IMR-90 (cell line): ENCODE results near the gene CHN1. TPM values are rescaled to one million over a fixed set of nuclear protein-coding genes. Genes with fewer than 3 reads are reported as not detected.
A peak's percentile ranks its signal among the peaks of the same experiment; 100 is the strongest.

Experiments used
- ATAC-seq: fragments of 200-7000 bp; cut with Tn5 transposase; 2 replicates; pipeline ENCODE4 v1.9.1; 2020; ENCODE audit warnings: low read depth, mild to moderate bottlenecking, moderate library complexity
- BruUV-seq: library from RNA; stranded (reverse); fragments of 400-500 nt; replicated peaks from 2 replicates; lab custom pipeline; 2021; lab: Mats Ljungman, UMichigan
- CTCF ChIA-PET: fragments of 300-600 bp; formaldehyde crosslinking; extraction: SDS; loops from one replicate; lab custom pipeline; 2021; ENCODE audit warnings: antibody characterized with exemption; lab: Yijun Ruan, JAX
- POLR2A ChIA-PET: fragments of 300-600 bp; sonication (Branson Sonifier 250); formaldehyde crosslinking; loops from one replicate; lab custom pipeline; 2022; ENCODE audit warnings: antibody characterized with exemption; ENCODE audit not compliant: unreplicated experiment; lab: Charles Lee
- DNase-seq: peaks from one replicate; pipeline ENCODE4 v3.0.0; 2013
- H2AFZ ChIP-seq: replicated peaks from 2 replicates; pipeline ENCODE3; 2013; ENCODE audit warnings: low read length, mild to moderate bottlenecking; ENCODE audit not compliant: poor library complexity
- H2AK5ac ChIP-seq: 2 replicates; pipeline ENCODE4 v1.6.1; 2013; ENCODE audit warnings: low read depth, low read length, inconsistent platforms
- H2AK9ac ChIP-seq: replicated peaks from 2 replicates; pipeline ENCODE3; 2013; ENCODE audit warnings: mild to moderate bottlenecking, low read depth, low read length, moderate library complexity; ENCODE audit not compliant: poor library complexity
- H2BK120ac ChIP-seq: 2 replicates; pipeline ENCODE4 v1.6.1; 2013; ENCODE audit warnings: low read depth, low read length, inconsistent platforms
- H2BK15ac ChIP-seq: 3 replicates; pipeline ENCODE4 v1.6.1; 2013; ENCODE audit warnings: low read depth, low read length, inconsistent platforms
- H2BK20ac ChIP-seq: 2 replicates; pipeline ENCODE4 v1.6.1; 2013; ENCODE audit warnings: low read depth, mild to moderate bottlenecking, inconsistent platforms, low read length, moderate library complexity
- H2BK5ac ChIP-seq: 2 replicates; pipeline ENCODE4 v1.6.1; 2013; ENCODE audit warnings: mild to moderate bottlenecking, low read depth, low read length, inconsistent platforms; ENCODE audit not compliant: poor library complexity, severe bottlenecking
- H3K14ac ChIP-seq: replicated peaks from 2 replicates; pipeline ENCODE4 v1.6.1; 2013; ENCODE audit warnings: low read depth, low read length, inconsistent platforms
- H3K18ac ChIP-seq: 2 replicates; pipeline ENCODE4 v1.6.1; 2013; ENCODE audit warnings: low read depth, low read length, control low read depth
- H3K23ac ChIP-seq: 2 replicates; pipeline ENCODE4 v1.6.1; 2013; ENCODE audit warnings: low read depth, low read length, inconsistent platforms
- H3K27ac ChIP-seq: 2 replicates; pipeline ENCODE4 v1.5.1; 2013; ENCODE audit warnings: mild to moderate bottlenecking, control low read depth, low read length; ENCODE audit not compliant: insufficient read depth
- H3K27me3 ChIP-seq: 2 replicates; pipeline ENCODE4 v1.6.1; 2013; ENCODE audit warnings: low read length; ENCODE audit not compliant: control insufficient read depth, insufficient read depth
- H3K36me3 ChIP-seq: 2 replicates; pipeline ENCODE4 v1.6.1; 2013; ENCODE audit warnings: low read length, mixed read lengths; ENCODE audit not compliant: control insufficient read depth, insufficient read depth
- H3K4ac ChIP-seq: 2 replicates; pipeline ENCODE4 v1.6.1; 2013; ENCODE audit warnings: low read depth, low read length, inconsistent platforms
- H3K4me1 ChIP-seq: 2 replicates; pipeline ENCODE4 v1.6.1; 2013; ENCODE audit warnings: low read length, mixed read lengths; ENCODE audit not compliant: control insufficient read depth, insufficient read depth
- H3K4me2 ChIP-seq: 2 replicates; pipeline ENCODE4 v1.6.1; 2013; ENCODE audit warnings: low read depth, mild to moderate bottlenecking, control low read depth, low read length, moderate library complexity
- H3K4me3 ChIP-seq: 2 replicates; pipeline ENCODE4 v1.5.1; 2013; ENCODE audit warnings: low read depth, mild to moderate bottlenecking, control low read depth, low read length, moderate library complexity; ENCODE audit not compliant: insufficient read depth
- H3K56ac ChIP-seq: 2 replicates; pipeline ENCODE4 v1.6.1; 2013; ENCODE audit warnings: low read length, inconsistent platforms; ENCODE audit not compliant: insufficient read depth; ENCODE audit errors: extremely low read depth
- H3K79me1 ChIP-seq, 2 experiments: 2 replicates each; pipeline ENCODE4 v1.6.1; 2013; ENCODE audit warnings: low read length in 2 of 2, inconsistent platforms in 1 of 2, low read depth in 1 of 2
- H3K9ac ChIP-seq: 2 replicates; pipeline ENCODE4 v1.6.1; 2013; ENCODE audit warnings: low read depth, low read length, control low read depth
- H3K9me1 ChIP-seq: 2 replicates; pipeline ENCODE4 v1.6.1; 2013; ENCODE audit warnings: low read length, inconsistent platforms; ENCODE audit not compliant: insufficient read depth
- H3K9me3 ChIP-seq: 2 replicates; pipeline ENCODE4 v1.6.1; 2013; ENCODE audit warnings: low read length; ENCODE audit not compliant: control insufficient read depth, insufficient read depth
- H4K20me1 ChIP-seq: 2 replicates; pipeline ENCODE4 v1.6.1; 2013; ENCODE audit warnings: low read length, inconsistent platforms; ENCODE audit not compliant: insufficient read depth
- H4K5ac ChIP-seq: 2 replicates; pipeline ENCODE4 v1.6.1; 2013; ENCODE audit warnings: mild to moderate bottlenecking, low read depth, low read length, control low read depth
- H4K8ac ChIP-seq, 2 experiments: 2 replicates each; pipeline ENCODE4 v1.6.1; 2013; ENCODE audit warnings: low read depth in 2 of 2, low read length in 2 of 2, control low read depth in 1 of 2, inconsistent platforms in 1 of 2
- H4K91ac ChIP-seq: 2 replicates; pipeline ENCODE4 v1.6.1; 2013; ENCODE audit warnings: low read depth, low read length, inconsistent platforms; ENCODE audit not compliant: insufficient read depth
- BHLHE40 ChIP-seq: fragments of 150-350 bp; IDR thresholded peaks from 2 replicates; pipeline ENCODE4 v1.6.1; 2016; ENCODE audit warnings: mild to moderate bottlenecking, low read depth, low read length
- CEBPB ChIP-seq: IDR thresholded peaks from 2 replicates; pipeline ENCODE4 v1.6.1; 2012; ENCODE audit warnings: low read depth, low read length, improper control_type of control experiment
- CHD1 ChIP-seq: IDR thresholded peaks from 2 replicates; pipeline ENCODE4 v1.6.1; 2012; ENCODE audit warnings: low read depth, low read length, improper control_type of control experiment
- FOS ChIP-seq: fragments of 150-350 bp; IDR thresholded peaks from 2 replicates; pipeline ENCODE4 v1.6.1; 2016; ENCODE audit warnings: low read depth, low read length
- MAZ ChIP-seq: IDR thresholded peaks from 2 replicates; pipeline ENCODE4 v1.6.1; 2012; ENCODE audit warnings: low read depth, mild to moderate bottlenecking, low read length, improper control_type of control experiment, moderate library complexity, borderline replicate concordance
- RAD21 ChIP-seq: IDR thresholded peaks from 2 replicates; pipeline ENCODE4 v1.6.1; 2012; ENCODE audit warnings: low read length, improper control_type of control experiment
- RCOR1 ChIP-seq: IDR thresholded peaks from 2 replicates; pipeline ENCODE4 v1.6.1; 2012; ENCODE audit warnings: mild to moderate bottlenecking, low read length, improper control_type of control experiment; ENCODE audit not compliant: insufficient replicate concordance
- RFX5 ChIP-seq: IDR thresholded peaks from 2 replicates; pipeline ENCODE4 v1.8.0; 2012; ENCODE audit warnings: low read depth, mild to moderate bottlenecking, low read length, moderate library complexity
- SMC3 ChIP-seq: fragments of 150-350 bp; IDR thresholded peaks from 2 replicates; pipeline ENCODE4 v1.6.1; 2016; ENCODE audit warnings: low read depth, mild to moderate bottlenecking, antibody characterized with exemption, low read length, moderate library complexity
- WGBS, 2 experiments: methylation state at CpG; one replicate each; pipeline versions ENCODE4 v1.1.5 to v1.1.7; 2013; ENCODE audit warnings: missing lambda C conversion rate in 2 of 2; ENCODE audit not compliant: insufficient read length in 1 of 2; ENCODE audit errors: extremely low coverage in 2 of 2; 5-methylcytosine and 5-hydroxymethylcytosine counted together
- dilution Hi-C: fragments of 300-500 bp; cut with HindIII; formaldehyde crosslinking; loops from one replicate; pipeline ENCODE4 v1.14.3; 2018; ENCODE audit warnings: low sequenced_read_pairs; ENCODE audit not compliant: unreplicated experiment
- in situ Hi-C: fragments of 300-500 bp; cut with MboI; formaldehyde crosslinking; loops from 3 replicates; pipeline ENCODE4 v1.14.3; 2019; ENCODE audit warnings: low sequenced_read_pairs, inconsistent platforms, mixed read lengths
- intact Hi-C: fragments of 100-400 bp; cut with micrococcal nuclease; formaldehyde crosslinking; loops from 2 replicates; pipeline ENCODE4 v1.10.0; 2022
- polyA plus RNA-seq, 3 experiments: library from polyadenylated mRNA; depleted of rRNA; stranded (reverse); fragments of >200 nt; gene quantifications; 2 replicates each; pipeline ENCODE4 v1.2.3, GENCODE V29; 2012; ENCODE audit warnings: low replicate concordance in 1 of 3
- total RNA-seq: library from RNA; depleted of rRNA; stranded (reverse); fragments of >200 nt; gene quantifications from 2 replicates; pipeline ENCODE4 v1.2.3, GENCODE V29; 2012
- TF ChIP-seq, protein P1 (sequence below): fragments of 150-350 bp; IDR thresholded peaks from 2 replicates; pipeline ENCODE4 v1.6.1; 2017; ENCODE audit warnings: mild to moderate bottlenecking, antibody characterized with exemption, low read length, low read depth
- TF ChIP-seq, protein P2 (sequence below): fragments of 150-350 bp; IDR thresholded peaks from 2 replicates; pipeline ENCODE4 v1.6.1; 2016; ENCODE audit warnings: low read depth, mild to moderate bottlenecking, low read length, moderate library complexity, borderline replicate concordance

CHN1 gene
- total and polyA plus RNA-seq, 2 of the 4 experiments (the other 2 are of a cell fraction), result 58.4 to 66.9 TPM

DNA sequence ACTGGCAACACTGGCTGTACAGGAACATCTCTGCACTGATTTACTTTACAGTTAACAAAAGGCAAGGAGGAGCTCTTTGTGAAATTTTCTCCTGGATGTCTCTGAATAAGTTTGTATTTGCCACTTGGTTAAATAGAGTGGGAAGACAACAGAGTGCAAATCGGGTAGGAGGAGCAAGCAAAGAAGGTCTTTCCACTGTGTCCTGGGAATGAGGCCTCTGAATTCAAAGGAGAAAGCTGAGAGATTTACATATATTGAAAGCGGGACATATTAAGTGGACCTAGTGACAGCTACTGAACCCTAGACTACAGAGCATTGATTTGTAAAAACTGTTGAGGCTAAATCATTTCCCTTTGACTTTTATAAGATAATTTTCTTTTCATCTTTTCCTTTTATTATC is 123.5 kb downstream of the CHN1 start:
- Histone ChIP-seq H3K27me3 (no peaks in the 10 kb centered on the region), H3K79me1 (no peaks in the 10 kb centered on the region), H2BK15ac (no peak overlapping the region), H2BK5ac (no peak overlapping the region), H3K4ac (no peak overlapping the region), H3K4me2 (no peak overlapping the region), H3K9me3 (no peaks in the 10 kb centered on the region), H2BK20ac (no peak overlapping the region), H3K9ac (0 out of 2 replicates have a peak overlapping the region, but pooled peaks have one; percentile 6), H3K56ac (no peak overlapping the region), H2AK5ac (no peak overlapping the region), H3K4me1 (peaks cover 4% of the 10 kb centered on the region; the same call in 1 of the 2 replicates), H3K23ac (0 out of 2 replicates have a peak overlapping the region, but pooled peaks have one; percentile 8), H2AFZ (no peak overlapping the region), H4K20me1 (no peaks in the 10 kb centered on the region), H3K36me3 (no peaks in the 10 kb centered on the region), H4K91ac (no peak overlapping the region), H3K18ac (no peak overlapping the region; the same call in 1 of the 2 replicates), H3K27ac (no peak overlapping the region), H3K9me1 (peaks cover 2% of the 10 kb centered on the region; the same call in 1 of the 2 replicates), H2AK9ac (no peak overlapping the region), H3K4me3 (no peak overlapping the region), H3K14ac (no peak overlapping the region), H4K5ac (peak overlapping the region; percentile 58; the same call in 1 of the 2 replicates), H4K8ac (peak overlapping the region; percentile 20 to 47; a peak in 1 of 4 replicates), H2BK120ac (no peak overlapping the region)
- no peak for DNase-seq
- dilution Hi-C loops (no loop called here), intact Hi-C loops (no loop called here), in situ Hi-C loops (no loop called here)
- POLR2A ChIA-PET, result interaction anchor here (0.9 kb wide), 1 partner anchor 16 kb away, joined by 9 read pairs; no protein-coding TSS in a partner anchor
- ATAC-seq, result peak; percentile 54
- CTCF ChIA-PET, result interaction anchor here (1.4 kb wide), 2 partner anchors 15 to 109 kb away, joined by 3 read pairs; no protein-coding TSS in a partner anchor
- TF ChIP-seq SMC3 (no peak), RAD21 (no peak), BHLHE40 (no peak), RFX5 (no peak), FOS (no peak), CEBPB (no peak), RCOR1 (no peak), CHD1 (no peak), MAZ (no peak)
- TF ChIP-seq, protein P1, sequence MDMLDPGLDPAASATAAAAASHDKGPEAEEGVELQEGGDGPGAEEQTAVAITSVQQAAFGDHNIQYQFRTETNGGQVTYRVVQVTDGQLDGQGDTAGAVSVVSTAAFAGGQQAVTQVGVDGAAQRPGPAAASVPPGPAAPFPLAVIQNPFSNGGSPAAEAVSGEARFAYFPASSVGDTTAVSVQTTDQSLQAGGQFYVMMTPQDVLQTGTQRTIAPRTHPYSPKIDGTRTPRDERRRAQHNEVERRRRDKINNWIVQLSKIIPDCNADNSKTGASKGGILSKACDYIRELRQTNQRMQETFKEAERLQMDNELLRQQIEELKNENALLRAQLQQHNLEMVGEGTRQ, result no peak
- TF ChIP-seq, protein P2, sequence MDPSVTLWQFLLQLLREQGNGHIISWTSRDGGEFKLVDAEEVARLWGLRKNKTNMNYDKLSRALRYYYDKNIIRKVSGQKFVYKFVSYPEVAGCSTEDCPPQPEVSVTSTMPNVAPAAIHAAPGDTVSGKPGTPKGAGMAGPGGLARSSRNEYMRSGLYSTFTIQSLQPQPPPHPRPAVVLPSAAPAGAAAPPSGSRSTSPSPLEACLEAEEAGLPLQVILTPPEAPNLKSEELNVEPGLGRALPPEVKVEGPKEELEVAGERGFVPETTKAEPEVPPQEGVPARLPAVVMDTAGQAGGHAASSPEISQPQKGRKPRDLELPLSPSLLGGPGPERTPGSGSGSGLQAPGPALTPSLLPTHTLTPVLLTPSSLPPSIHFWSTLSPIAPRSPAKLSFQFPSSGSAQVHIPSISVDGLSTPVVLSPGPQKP, result no peak
- WGBS, 2 experiments, result 33% methylated on average over 1 of the region's 2 CpGs; no CpG with 5 or more reads in 1 of the 2 experiments
- no TSS peak for BruUV-seq
